PFSK-1 (cell line): ENCODE results near the gene PLEKHH3.

Experiments
- FOXP2 ChIP-seq: optimal IDR thresholded peaks from 2 replicates; pipeline ENCODE3; 2011; ENCODE audit warnings: borderline replicate concordance, control low read depth, inconsistent platforms; ENCODE audit not compliant: insufficient read depth; ENCODE audit errors: extremely low read length, extremely low read depth
- POLR2AphosphoS5 ChIP-seq: IDR thresholded peaks from 2 replicates; pipeline ENCODE4 v1.6.1; 2012; ENCODE audit warnings: low read depth, mild to moderate bottlenecking, control low read depth, low read length, moderate library complexity
- REST ChIP-seq, 2 experiments: IDR thresholded peaks; 2 replicates each; pipeline versions ENCODE4 v1.6.1 to v1.8.0; 2011 to 2012; ENCODE audit warnings: low read depth in 2 of 2, low read length in 2 of 2, control low read depth in 1 of 2, inconsistent platforms in 1 of 2, mild to moderate bottlenecking in 1 of 2, moderate library complexity in 1 of 2; ENCODE audit not compliant: insufficient read depth in 1 of 2
- SIN3A ChIP-seq: IDR thresholded peaks from 2 replicates; pipeline ENCODE4 v1.6.1; 2012; ENCODE audit warnings: mild to moderate bottlenecking, low read length, moderate library complexity, borderline replicate concordance; ENCODE audit not compliant: insufficient read depth
- TAF1 ChIP-seq: IDR thresholded peaks from 2 replicates; pipeline ENCODE4 v1.6.1; 2012; ENCODE audit warnings: low read length, control low read depth, borderline replicate concordance; ENCODE audit not compliant: insufficient read depth

The PLEKHH3 gene

GRCh38 chr17:42623271-42623670, 53.5 kb downstream of the PLEKHH3 start:
- no peak for TF ChIP-seq REST (IDR thresholded peaks at IDR 0.05; ENCODE audit: insufficient read depth in 1 of 2, low read depth in 2 of 2, low read length in 2 of 2)
- TF ChIP-seq POLR2AphosphoS5: no peak
- TF ChIP-seq TAF1: no peak

GRCh38 chr17:42618442-42619150, 58.2 kb downstream of the PLEKHH3 start:
- no peak for TF ChIP-seq POLR2AphosphoS5
- TF ChIP-seq TAF1: no peak
- no peak for TF ChIP-seq FOXP2
- no peak for TF ChIP-seq REST (IDR thresholded peaks at IDR 0.05; ENCODE audit: insufficient read depth in 1 of 2, low read depth in 2 of 2, low read length in 2 of 2)
- no peak for TF ChIP-seq SIN3A

GRCh38 chr17:42617956-42618431, 58.8 kb downstream of the PLEKHH3 start:
- TF ChIP-seq POLR2AphosphoS5 (no peak), FOXP2 (no peak), SIN3A (no peak), REST (IDR thresholded peaks at IDR 0.05; ENCODE audit: insufficient read depth in 1 of 2, low read depth in 2 of 2, low read length in 2 of 2) (no peak), TAF1 (no peak)
